Spinal cord (tissue), 10 donors: ENCODE data around the gene KCNJ15. TPM values are rescaled to one million over a fixed set of nuclear protein-coding genes. Genes with fewer than 3 reads are reported as not detected.
"Not testable (repeated sequence)": the region's sequence is repeated elsewhere in the genome, so short reads cannot be mapped to it uniquely, and the experiment has no call there.

Experiments used
- DNase-seq, 6 donors: peaks; one replicate each; pipeline versions ENCODE4 v3.0.0 to v3.0.0-alpha.2; 2013 to 2015; ENCODE audit warnings: low spot score in 6 of 6, low read depth in 4 of 6
- H3K27ac ChIP-seq: one replicate; pipeline ENCODE4 v1.5.1; 2013; ENCODE audit warnings: low read depth, low read length, control low read depth
- H3K27me3 ChIP-seq: one replicate; pipeline ENCODE4 v1.6.1; 2013; ENCODE audit warnings: low read length; ENCODE audit not compliant: control insufficient read depth, insufficient read depth
- H3K36me3 ChIP-seq: one replicate; pipeline ENCODE4 v1.6.1; 2013; ENCODE audit warnings: low read length; ENCODE audit not compliant: control insufficient read depth, insufficient read depth
- H3K4me1 ChIP-seq: one replicate; pipeline ENCODE4 v1.6.1; 2013; ENCODE audit warnings: low read length; ENCODE audit not compliant: control insufficient read depth, insufficient read depth
- H3K4me3 ChIP-seq: one replicate; pipeline ENCODE4 v1.5.1; 2013; ENCODE audit warnings: low read depth, low read length, control low read depth
- H3K9me3 ChIP-seq: one replicate; pipeline ENCODE4 v1.6.1; 2013; ENCODE audit warnings: low read length; ENCODE audit not compliant: control insufficient read depth, insufficient read depth
- WGBS: methylation state at CpG from one replicate; pipeline ENCODE4 v1.1.5; 2013; ENCODE audit warnings: missing lambda C conversion rate; ENCODE audit not compliant: insufficient coverage; 5-methylcytosine and 5-hydroxymethylcytosine counted together
- polyA plus RNA-seq, 2 donors: library from polyadenylated mRNA; unstranded; fragments of 120-200 nt; gene quantifications; one replicate each; pipeline ENCODE4 v1.2.1, GENCODE V29; 2013; ENCODE audit not compliant: insufficient read length in 2 of 2
- total RNA-seq, 2 donors: library from RNA; depleted of rRNA in 1 of 2; stranded (reverse); fragments of 120-200 nt in 1 of 2; fragments of >200 nt in 1 of 2; gene quantifications; one replicate each; pipeline versions ENCODE4 v1.2.3 to v1.2.4, GENCODE V29; 2013 to 2014
- donor health status: healthy.

KCNJ15 gene
- total and polyA plus RNA-seq, 4 donors = 0.11 to 1.9 (median 1.2) TPM

- no peaks in the 10 kb centered on the region for H3K36me3 ChIP-seq
- DNase-seq = no peak
- no peak overlapping the region for H3K4me3 ChIP-seq
- H3K27ac ChIP-seq = no peak overlapping the region
- WGBS = 60% methylated on average over 3 of the region's 6 CpGs
- no peaks in the 10 kb centered on the region for H3K27me3 ChIP-seq
- no peaks in the 10 kb centered on the region for H3K4me1 ChIP-seq
- H3K9me3 ChIP-seq = peaks cover 27% of the 10 kb centered on the region
Observed at GRCh38 chr21:38228115-38228514, 28.7 kb upstream of the KCNJ15 start.

GRCh38 chr21:38228537-38228936, 28.3 kb upstream of the KCNJ15 start:
- WGBS = 83% methylated on average over 3 of the region's 3 CpGs
- Histone ChIP-seq H3K9me3 (peaks cover 27% of the 10 kb centered on the region), H3K4me1 (no peaks in the 10 kb centered on the region), H3K4me3 (no peak overlapping the region), H3K36me3 (no peaks in the 10 kb centered on the region), H3K27ac (no peak overlapping the region), H3K27me3 (no peaks in the 10 kb centered on the region)
- no peak for DNase-seq

- no peak overlapping the region for H3K4me3 ChIP-seq
- no peak overlapping the region for H3K27ac ChIP-seq
- WGBS = 96% methylated on average over 5 of the region's 9 CpGs
- H3K9me3 ChIP-seq = peaks cover 22% of the 10 kb centered on the region
- no peaks in the 10 kb centered on the region for H3K36me3 ChIP-seq
- no peaks in the 10 kb centered on the region for H3K27me3 ChIP-seq
- H3K4me1 ChIP-seq = no peaks in the 10 kb centered on the region
- DNase-seq = no peak
Observed at GRCh38 chr21:38229260-38229877, 27.4 kb upstream of the KCNJ15 start.

- H3K9me3 ChIP-seq = peaks cover 9% of the 10 kb centered on the region
- no peaks in the 10 kb centered on the region for H3K4me1 ChIP-seq
- no peak for DNase-seq
- H3K36me3 ChIP-seq = no peaks in the 10 kb centered on the region
- no peak overlapping the region for H3K4me3 ChIP-seq
- no peak overlapping the region for H3K27ac ChIP-seq
- WGBS = 100% methylated on average over 1 of the region's 6 CpGs
- no peaks in the 10 kb centered on the region for H3K27me3 ChIP-seq
Observed at GRCh38 chr21:38234395-38235142, 22.2 kb upstream of the KCNJ15 start.

- H3K9me3 ChIP-seq, DNase-seq, H3K36me3 ChIP-seq, H3K4me3 ChIP-seq, H3K4me1 ChIP-seq, H3K27me3 ChIP-seq, H3K27ac ChIP-seq: not testable (repeated sequence)
- 96% methylated on average over 7 of the region's 9 CpGs for WGBS
Observed at GRCh38 chr21:38235251-38235650, 21.5 kb upstream of the KCNJ15 start.

- Histone ChIP-seq H3K4me1 (no peaks in the 10 kb centered on the region), H3K36me3 (no peaks in the 10 kb centered on the region), H3K4me3 (no peak overlapping the region), H3K27me3 (no peaks in the 10 kb centered on the region), H3K27ac (no peak overlapping the region), H3K9me3 (no peaks in the 10 kb centered on the region)
- DNase-seq = no peak
- WGBS = no CpG with 5 or more reads among the region's 2 CpGs
Observed at GRCh38 chr21:38236232-38236631, 20.6 kb upstream of the KCNJ15 start.

- no peaks in the 10 kb centered on the region for H3K36me3 ChIP-seq
- H3K4me1 ChIP-seq = no peaks in the 10 kb centered on the region
- no peak for DNase-seq
- H3K4me3 ChIP-seq = no peak overlapping the region
- H3K27me3 ChIP-seq = no peaks in the 10 kb centered on the region
- 63% methylated on average over 1 of the region's 4 CpGs for WGBS
- H3K9me3 ChIP-seq = no peaks in the 10 kb centered on the region
- no peak overlapping the region for H3K27ac ChIP-seq
Observed at GRCh38 chr21:38239672-38240071, 17.1 kb upstream of the KCNJ15 start.

GRCh38 chr21:38240129-38240528, 16.7 kb upstream of the KCNJ15 start:
- H3K27ac ChIP-seq = no peak overlapping the region
- H3K27me3 ChIP-seq = no peaks in the 10 kb centered on the region
- no peak for DNase-seq
- H3K4me3 ChIP-seq = no peak overlapping the region
- no peaks in the 10 kb centered on the region for H3K9me3 ChIP-seq
- no peaks in the 10 kb centered on the region for H3K36me3 ChIP-seq
- WGBS = no CpG with 5 or more reads among the region's 1 CpG
- H3K4me1 ChIP-seq = no peaks in the 10 kb centered on the region

- 96% methylated on average over 6 of the region's 10 CpGs for WGBS
- DNase-seq = no peak
- Histone ChIP-seq H3K27me3 (no peaks in the 10 kb centered on the region), H3K4me1 (no peaks in the 10 kb centered on the region), H3K9me3 (no peaks in the 10 kb centered on the region), H3K4me3 (no peak overlapping the region), H3K36me3 (no peaks in the 10 kb centered on the region), H3K27ac (no peak overlapping the region)
Observed at GRCh38 chr21:38241029-38241740, 15.6 kb upstream of the KCNJ15 start.
